Nephron (organoid): ENCODE measurements around the gene ICE1.

ENCODE experiments used
- H3K27ac Mint-ChIP-seq, 3 experiments: 2 replicates each; pipeline ENCODE4 v1.8.0; 2020; ENCODE audit warnings: mixed read lengths in 3 of 3, mild to moderate bottlenecking in 2 of 3, moderate library complexity in 1 of 3
- H3K27me3 Mint-ChIP-seq: 2 replicates; pipeline ENCODE4 v1.8.0; 2021; ENCODE audit warnings: low read depth, mild to moderate bottlenecking, moderate library complexity, mixed read lengths
- H3K36me3 Mint-ChIP-seq: 2 replicates; pipeline ENCODE4 v1.8.0; 2020; ENCODE audit warnings: low read depth, mixed read lengths
- H3K4me1 Mint-ChIP-seq: 2 replicates; pipeline ENCODE4 v1.8.0; 2020; ENCODE audit warnings: mixed read lengths
- H3K4me3 Mint-ChIP-seq, 3 experiments: 2 replicates each; pipeline ENCODE4 v1.8.0; 2020; ENCODE audit warnings: mild to moderate bottlenecking in 3 of 3, mixed read lengths in 3 of 3, moderate library complexity in 2 of 3
- H3K9me3 Mint-ChIP-seq: 2 replicates; pipeline ENCODE4 v1.8.0; 2020; ENCODE audit warnings: mixed read lengths
- TF ChIP-seq, protein P1 (sequence below), 3 experiments: fragments of 200-600 bp; sonication (generic); IDR thresholded peaks; one replicate each; pipeline ENCODE4 v1.5.0; 2021; ENCODE audit warnings: antibody characterized with exemption in 3 of 3; ENCODE audit not compliant: unreplicated experiment in 3 of 3

The ICE1 gene

DNA sequence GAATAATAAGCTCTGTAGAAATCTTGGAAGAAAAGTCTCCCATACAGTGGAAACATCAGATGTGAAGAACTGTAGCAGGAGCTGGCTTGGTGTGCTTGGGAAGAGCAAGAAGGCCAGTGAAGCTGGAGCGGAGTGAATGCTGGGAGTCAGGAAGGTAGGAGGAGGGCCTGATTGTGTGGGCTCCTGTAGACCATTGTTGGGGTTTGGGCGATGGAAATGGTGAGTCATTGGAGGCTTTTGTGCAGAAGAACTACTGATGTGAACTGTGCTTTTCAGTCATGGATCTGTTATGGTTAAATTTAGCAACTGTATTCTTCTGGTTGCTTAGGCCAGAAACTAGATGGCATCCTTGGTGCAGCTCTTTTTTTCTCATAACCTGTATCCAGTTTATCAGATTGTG, 2.3 kb downstream of the ICE1 start:
- H3K27me3 Mint-ChIP-seq: no peaks in the 10 kb centered on the region
- peaks cover 25% of the 10 kb centered on the region for H3K4me1 Mint-ChIP-seq
- H3K36me3 Mint-ChIP-seq: no peaks in the 10 kb centered on the region
- no peak overlapping the region for H3K4me3 Mint-ChIP-seq
- H3K9me3 Mint-ChIP-seq: no peaks in the 10 kb centered on the region
- TF ChIP-seq, protein P1, sequence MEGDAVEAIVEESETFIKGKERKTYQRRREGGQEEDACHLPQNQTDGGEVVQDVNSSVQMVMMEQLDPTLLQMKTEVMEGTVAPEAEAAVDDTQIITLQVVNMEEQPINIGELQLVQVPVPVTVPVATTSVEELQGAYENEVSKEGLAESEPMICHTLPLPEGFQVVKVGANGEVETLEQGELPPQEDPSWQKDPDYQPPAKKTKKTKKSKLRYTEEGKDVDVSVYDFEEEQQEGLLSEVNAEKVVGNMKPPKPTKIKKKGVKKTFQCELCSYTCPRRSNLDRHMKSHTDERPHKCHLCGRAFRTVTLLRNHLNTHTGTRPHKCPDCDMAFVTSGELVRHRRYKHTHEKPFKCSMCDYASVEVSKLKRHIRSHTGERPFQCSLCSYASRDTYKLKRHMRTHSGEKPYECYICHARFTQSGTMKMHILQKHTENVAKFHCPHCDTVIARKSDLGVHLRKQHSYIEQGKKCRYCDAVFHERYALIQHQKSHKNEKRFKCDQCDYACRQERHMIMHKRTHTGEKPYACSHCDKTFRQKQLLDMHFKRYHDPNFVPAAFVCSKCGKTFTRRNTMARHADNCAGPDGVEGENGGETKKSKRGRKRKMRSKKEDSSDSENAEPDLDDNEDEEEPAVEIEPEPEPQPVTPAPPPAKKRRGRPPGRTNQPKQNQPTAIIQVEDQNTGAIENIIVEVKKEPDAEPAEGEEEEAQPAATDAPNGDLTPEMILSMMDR (IDR thresholded peaks at IDR 0.05; ENCODE audit: unreplicated experiment in 3 of 3): no peak
- H3K27ac Mint-ChIP-seq: no peak overlapping the region

DNA sequence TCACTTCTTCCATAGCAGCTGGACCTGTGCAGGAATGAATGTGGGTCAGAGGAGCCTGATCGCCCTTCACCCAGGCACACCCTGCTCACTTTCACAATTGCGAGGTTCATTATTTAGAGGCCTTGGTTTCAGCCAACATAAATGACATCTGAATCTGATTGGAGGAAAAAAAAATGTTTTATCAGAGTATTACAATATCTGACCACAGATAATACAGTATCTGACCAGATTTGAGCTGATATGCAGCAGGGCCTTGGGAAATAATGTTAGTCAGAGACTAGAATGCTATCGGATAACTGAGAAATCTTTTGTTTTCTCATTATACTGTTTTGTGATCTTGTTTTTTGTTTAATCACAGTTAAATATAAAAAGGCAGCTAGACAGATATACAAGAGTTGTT, 7.7 kb downstream of the ICE1 start:
- TF ChIP-seq, protein P1 (IDR thresholded peaks at IDR 0.05; ENCODE audit: unreplicated experiment in 3 of 3): no peak
- Mint-ChIP-seq H3K27ac (no peak overlapping the region), H3K36me3 (no peaks in the 10 kb centered on the region), H3K4me3 (no peak overlapping the region), H3K27me3 (no peaks in the 10 kb centered on the region), H3K4me1 (peaks cover 23% of the 10 kb centered on the region), H3K9me3 (no peaks in the 10 kb centered on the region)

DNA sequence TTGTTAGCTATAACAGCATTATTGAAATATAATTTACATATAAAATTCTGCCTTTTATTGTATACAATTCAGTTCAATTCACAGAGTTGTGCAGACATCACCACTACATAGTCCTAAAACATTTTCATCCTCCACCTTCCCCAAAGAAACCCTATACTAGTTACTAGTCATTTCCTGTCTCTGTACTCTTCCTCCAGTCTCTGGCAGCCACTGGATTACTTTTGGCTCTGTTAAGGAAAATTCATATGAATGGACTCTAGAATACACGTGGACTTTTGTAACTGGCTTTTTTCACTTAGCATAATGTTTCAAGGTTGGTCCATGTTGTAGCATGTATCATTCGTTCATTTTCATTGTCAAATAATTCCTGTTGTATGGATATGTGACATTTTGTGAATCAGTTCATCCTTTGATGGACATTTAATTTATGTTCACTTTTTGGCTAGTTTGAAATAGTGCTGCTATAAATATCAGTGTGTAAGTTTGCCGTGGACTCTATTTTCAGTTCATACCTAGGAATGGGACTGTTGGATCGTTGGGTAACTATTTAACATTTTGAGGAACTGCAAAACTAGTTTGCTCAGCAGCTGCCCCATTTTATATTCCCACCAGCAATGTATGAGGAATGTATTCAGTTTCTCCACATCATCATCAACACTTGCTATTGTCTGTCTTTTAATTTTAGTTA, 9.7 kb downstream of the ICE1 start:
- Mint-ChIP-seq H3K4me3 (no peak overlapping the region), H3K9me3 (no peaks in the 10 kb centered on the region), H3K27me3 (no peaks in the 10 kb centered on the region), H3K36me3 (peaks cover under 1% of the 10 kb centered on the region), H3K4me1 (peaks cover 19% of the 10 kb centered on the region), H3K27ac (no peak overlapping the region)
- TF ChIP-seq, protein P1 (IDR thresholded peaks at IDR 0.05; ENCODE audit: unreplicated experiment in 3 of 3): no peak

DNA sequence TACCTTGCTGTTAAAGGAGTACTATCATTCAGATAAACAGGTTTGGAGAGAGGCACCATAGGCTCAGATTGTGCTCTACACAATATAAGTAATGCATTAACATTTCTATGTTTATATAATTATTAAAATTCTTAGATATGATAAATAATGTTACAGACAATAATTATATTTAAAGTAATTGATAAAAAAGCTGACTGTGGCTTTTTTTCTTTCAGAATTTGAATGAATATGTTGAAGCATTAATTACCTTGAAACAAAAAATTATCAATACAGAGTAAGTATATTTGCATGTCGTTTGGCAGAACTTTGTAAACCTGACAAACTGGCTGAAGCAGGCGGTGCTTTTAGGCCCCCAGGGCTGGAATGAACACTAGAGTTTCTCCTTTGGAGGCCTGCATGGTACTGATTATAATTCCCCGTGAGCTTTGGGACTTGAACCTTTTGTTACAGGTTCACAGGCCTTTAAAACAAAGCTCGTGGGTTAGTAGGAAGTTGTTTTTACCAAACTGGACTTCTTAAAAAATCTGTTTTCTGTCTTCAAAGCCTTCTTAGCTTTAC, 13.8 kb downstream of the ICE1 start:
- H3K4me3 Mint-ChIP-seq: no peak overlapping the region
- no peaks in the 10 kb centered on the region for H3K9me3 Mint-ChIP-seq
- peak overlapping the region in 1 of 3 experiments; percentile 75 for H3K27ac Mint-ChIP-seq
- peaks cover 11% of the 10 kb centered on the region for H3K36me3 Mint-ChIP-seq
- H3K27me3 Mint-ChIP-seq: no peaks in the 10 kb centered on the region
- TF ChIP-seq, protein P1 (IDR thresholded peaks at IDR 0.05; ENCODE audit: unreplicated experiment in 3 of 3): no peak
- H3K4me1 Mint-ChIP-seq: peaks cover 10% of the 10 kb centered on the region

DNA sequence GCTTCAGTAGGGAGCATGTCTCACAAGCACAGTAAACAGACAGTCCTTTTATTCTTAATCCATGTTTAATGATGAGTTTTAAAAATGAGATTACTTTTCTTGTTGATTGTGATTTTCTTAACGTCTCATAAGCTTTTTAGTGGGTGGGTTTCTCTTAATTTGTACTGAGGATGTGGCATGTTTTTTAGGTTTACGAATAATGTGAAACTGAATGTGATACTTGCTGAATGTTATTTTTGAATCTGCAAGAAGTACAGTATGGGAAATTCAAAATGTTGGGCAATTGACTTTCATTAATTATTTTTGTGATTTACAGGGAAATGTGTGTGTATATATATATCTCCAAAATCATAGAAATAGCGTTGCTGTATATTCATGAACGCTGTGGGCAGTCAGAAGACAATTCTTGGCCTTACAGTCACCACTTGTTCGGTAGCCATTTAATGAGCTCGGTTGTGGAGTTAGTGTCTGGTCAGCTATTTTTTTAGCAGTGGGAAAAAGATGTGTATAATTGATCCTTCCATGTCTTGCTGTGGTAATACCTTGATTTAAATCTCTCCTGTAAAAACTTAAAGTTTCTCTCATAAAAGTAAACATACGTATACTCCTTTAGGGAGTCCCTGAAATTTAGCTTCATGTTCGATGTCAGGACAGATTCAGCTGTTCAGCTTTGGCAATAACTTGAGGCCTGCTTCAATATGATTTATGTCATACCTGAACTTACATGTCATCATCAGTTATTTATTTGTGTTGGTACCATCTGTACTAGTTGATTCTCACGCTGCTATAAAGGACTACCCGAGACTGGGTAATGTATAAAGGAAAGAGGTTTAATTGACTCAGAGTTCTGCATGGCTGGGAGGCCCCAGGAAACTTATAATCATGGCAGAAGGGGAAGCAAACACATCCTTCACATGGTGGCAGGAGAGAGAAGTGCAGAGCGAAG, 15.0 kb downstream of the ICE1 start:
- H3K27ac Mint-ChIP-seq: peak overlapping the region in 1 of 3 experiments; percentile 58
- H3K27me3 Mint-ChIP-seq: no peaks in the 10 kb centered on the region
- H3K4me3 Mint-ChIP-seq: no peak overlapping the region
- TF ChIP-seq, protein P1 (IDR thresholded peaks at IDR 0.05; ENCODE audit: unreplicated experiment in 3 of 3): no peak
- no peaks in the 10 kb centered on the region for H3K9me3 Mint-ChIP-seq
- H3K36me3 Mint-ChIP-seq: peaks cover 22% of the 10 kb centered on the region
- H3K4me1 Mint-ChIP-seq: no peaks in the 10 kb centered on the region
